Endodermal cell (in vitro differentiated cells): ENCODE measurements around the gene ANKZF1. TPM values are rescaled to one million over a fixed set of nuclear protein-coding genes. Genes with fewer than 3 reads are reported as not detected.

Source experiments
- DNase-seq: peaks from one replicate; pipeline ENCODE4 v3.0.0-alpha.2; 2017
- H3K27ac ChIP-seq: 2 replicates; pipeline ENCODE4 v1.5.1; 2013; ENCODE audit warnings: mild to moderate bottlenecking, low read depth, low read length, moderate library complexity
- H3K27me3 ChIP-seq: 2 replicates; pipeline ENCODE4 v1.6.1; 2013; ENCODE audit warnings: mild to moderate bottlenecking, low read length, moderate library complexity; ENCODE audit not compliant: insufficient read depth, control insufficient read depth, poor library complexity, severe bottlenecking
- H3K36me3 ChIP-seq: 2 replicates; pipeline ENCODE4 v1.7.0; 2013; ENCODE audit warnings: mild to moderate bottlenecking, low read length, moderate library complexity; ENCODE audit not compliant: control insufficient read depth, insufficient read depth
- H3K4me1 ChIP-seq: one replicate; pipeline ENCODE4 v1.7.0; 2013; ENCODE audit warnings: low read length; ENCODE audit not compliant: control insufficient read depth, insufficient read depth
- H3K4me3 ChIP-seq: 2 replicates; pipeline ENCODE4 v1.5.1; 2013; ENCODE audit warnings: mild to moderate bottlenecking, low read length, moderate library complexity
- H3K9ac ChIP-seq: 2 replicates; pipeline ENCODE4 v1.6.1; 2013; ENCODE audit warnings: mild to moderate bottlenecking, low read length, moderate library complexity; ENCODE audit not compliant: poor library complexity, severe bottlenecking; ENCODE audit errors: extremely low read depth
- H3K9me3 ChIP-seq: 2 replicates; pipeline ENCODE4 v1.6.1; 2013; ENCODE audit warnings: mild to moderate bottlenecking, low read length, moderate library complexity; ENCODE audit not compliant: control insufficient read depth
- H3K27ac Mint-ChIP-seq: 2 replicates; pipeline ENCODE4 v1.8.0; 2020; ENCODE audit warnings: mixed read lengths
- H3K27me3 Mint-ChIP-seq: 2 replicates; pipeline ENCODE4 v1.8.0; 2021; ENCODE audit warnings: mild to moderate bottlenecking, mixed read lengths; ENCODE audit not compliant: insufficient read depth
- H3K36me3 Mint-ChIP-seq: 2 replicates; pipeline ENCODE4 v1.8.0; 2020; ENCODE audit warnings: low read depth, mixed read lengths
- H3K4me1 Mint-ChIP-seq: 2 replicates; pipeline ENCODE4 v1.8.0; 2020; ENCODE audit warnings: mixed read lengths
- H3K4me3 Mint-ChIP-seq: 2 replicates; pipeline ENCODE4 v1.8.0; 2020; ENCODE audit warnings: mild to moderate bottlenecking, moderate library complexity, mixed read lengths
- H3K9me3 Mint-ChIP-seq: 2 replicates; pipeline ENCODE4 v1.8.0; 2020; ENCODE audit warnings: mild to moderate bottlenecking, mixed read lengths
- CTCF ChIP-seq: fragments of 200-600 bp; sonication (generic); conservative IDR thresholded peaks from 2 replicates; pipeline ENCODE4 v1.5.0; 2021; ENCODE audit warnings: antibody characterized with exemption, mild to moderate bottlenecking
- WGBS, 2 experiments: methylation state at CpG; one replicate each; pipeline versions ENCODE4 v1.1.5 to v1.1.7; 2013; ENCODE audit warnings: missing lambda C conversion rate in 2 of 2, mixed read lengths in 1 of 2; ENCODE audit not compliant: insufficient coverage in 1 of 2, insufficient read length in 1 of 2; 5-methylcytosine and 5-hydroxymethylcytosine counted together
- total RNA-seq, 2 donors: library from RNA; stranded (reverse); fragmentation: NEBNext Ultra II Directional in 1 of 2; extraction: Animal tissue kit (Norgen Biotek cat#: 25700) in 1 of 2; gene quantifications; 2 replicates in 1 of 2; 3 replicates in 1 of 2; pipeline ENCODE4 v1.2.1, GENCODE V29; 2021

ANKZF1 gene
- total RNA-seq, 2 donors from 2014 or later: 50.9 to 56.3 TPM

DNA sequence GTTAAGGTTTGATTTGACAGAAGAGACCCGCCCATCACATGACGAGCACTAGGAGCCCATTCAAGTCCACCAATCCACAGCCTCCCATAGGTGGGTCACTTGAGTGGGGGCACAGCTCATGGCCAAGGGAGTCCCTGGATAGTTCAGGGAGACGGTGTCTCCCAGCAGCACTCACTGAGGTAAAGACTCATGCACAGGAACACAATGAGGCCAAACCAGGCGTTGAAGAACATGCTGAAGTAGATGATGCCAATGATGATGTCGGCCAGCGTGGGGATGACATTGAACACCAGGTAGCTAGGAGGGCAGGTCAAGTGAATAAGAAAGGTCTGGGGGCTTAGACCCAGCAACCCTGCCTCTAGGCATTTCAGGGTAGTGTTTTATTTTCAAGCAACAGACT lies 14.8 kb upstream of the ANKZF1 start:
- TF ChIP-seq CTCF: no peak
- no peak for DNase-seq
- no peaks in the 10 kb centered on the region for H3K27me3 Mint-ChIP-seq
- H3K27ac Mint-ChIP-seq: no peak overlapping the region
- H3K9me3 ChIP-seq: no peaks in the 10 kb centered on the region
- peaks cover 17% of the 10 kb centered on the region for H3K4me1 Mint-ChIP-seq
- no peaks in the 10 kb centered on the region for H3K9me3 Mint-ChIP-seq
- no peaks in the 10 kb centered on the region for H3K27me3 ChIP-seq
- H3K4me3 ChIP-seq: no peak overlapping the region
- no peak overlapping the region for H3K27ac ChIP-seq
- WGBS, 2 experiments: 92 to 96% methylated on average over 4 to 6 of the region's 6 CpGs
- H3K4me1 ChIP-seq: no peaks in the 10 kb centered on the region
- H3K4me3 Mint-ChIP-seq: no peak overlapping the region
- peaks cover 54% of the 10 kb centered on the region for H3K36me3 ChIP-seq
- H3K36me3 Mint-ChIP-seq: peaks cover 48% of the 10 kb centered on the region
- no peak overlapping the region for H3K9ac ChIP-seq

DNA sequence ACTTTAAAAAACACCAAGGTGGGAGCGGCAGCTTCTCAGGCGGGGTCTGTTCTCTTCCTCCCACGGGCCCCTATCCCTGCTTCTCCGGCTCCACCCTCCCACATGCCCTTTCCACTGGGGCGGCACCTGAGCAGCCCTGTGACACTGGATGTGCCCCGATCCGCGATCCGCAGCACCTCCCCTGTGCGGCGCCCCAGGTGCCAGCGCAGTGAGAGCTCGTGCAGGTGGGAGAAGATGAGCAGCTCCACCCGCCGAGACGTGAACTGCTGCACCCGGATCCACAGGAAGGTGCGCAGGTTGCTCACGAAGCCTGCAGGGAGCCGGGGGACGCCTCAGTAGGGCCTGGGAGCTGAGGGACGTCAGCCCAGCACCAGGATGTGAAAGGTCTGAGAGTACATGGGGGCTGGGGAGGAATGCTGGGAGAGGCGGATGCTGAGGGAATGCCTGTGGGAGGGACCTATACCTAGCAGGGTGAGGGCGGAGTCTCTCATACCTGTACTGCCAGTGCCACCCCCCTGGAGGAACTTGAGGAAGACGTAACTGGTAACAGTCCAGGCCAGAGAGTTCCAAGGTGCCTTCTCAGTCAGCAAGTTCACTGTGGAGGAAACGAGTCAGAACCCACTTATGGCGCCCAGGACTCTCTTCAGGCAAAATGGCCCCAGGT lies 13.6 kb upstream of the ANKZF1 start:
- Mint-ChIP-seq H3K9me3 (no peaks in the 10 kb centered on the region), H3K27me3 (no peaks in the 10 kb centered on the region), H3K4me3 (no peak overlapping the region), H3K36me3 (peaks cover 50% of the 10 kb centered on the region), H3K27ac (peak overlapping the region; percentile 67), H3K4me1 (peaks cover 17% of the 10 kb centered on the region)
- 94 to 95% methylated on average over 24 to 27 of the region's 27 CpGs for WGBS, 2 experiments
- H3K36me3 ChIP-seq: peaks cover 50% of the 10 kb centered on the region
- no peak overlapping the region for H3K9ac ChIP-seq
- TF ChIP-seq CTCF: no peak
- peak; percentile 61 for DNase-seq
- H3K27ac ChIP-seq: no peak overlapping the region
- no peaks in the 10 kb centered on the region for H3K27me3 ChIP-seq
- no peak overlapping the region for H3K4me3 ChIP-seq
- no peaks in the 10 kb centered on the region for H3K9me3 ChIP-seq
- no peaks in the 10 kb centered on the region for H3K4me1 ChIP-seq

- H3K9me3 Mint-ChIP-seq: no peaks in the 10 kb centered on the region
- H3K27me3 Mint-ChIP-seq: no peaks in the 10 kb centered on the region
- Histone ChIP-seq H3K4me1 (no peaks in the 10 kb centered on the region), H3K4me3 (no peak overlapping the region), H3K27ac (no peak overlapping the region), H3K36me3 (peaks cover 48% of the 10 kb centered on the region), H3K27me3 (no peaks in the 10 kb centered on the region), H3K9ac (no peak overlapping the region), H3K9me3 (no peaks in the 10 kb centered on the region)
- peak overlapping the region; percentile 26 for H3K4me3 Mint-ChIP-seq
- WGBS, 2 experiments: 92 to 95% methylated on average over 5 to 6 of the region's 6 CpGs
- no peak for TF ChIP-seq CTCF
- DNase-seq: no peak
- H3K36me3 Mint-ChIP-seq: peaks cover 53% of the 10 kb centered on the region
- peaks cover 17% of the 10 kb centered on the region for H3K4me1 Mint-ChIP-seq
- H3K27ac Mint-ChIP-seq: peak overlapping the region; percentile 67
Observed at GRCh38 chr2:219216535-219216915, 13.1 kb upstream of the ANKZF1 start.
